Natural killer cell (primary cell): ENCODE results near the gene IL22. TPM values are rescaled to one million over a fixed set of nuclear protein-coding genes. Genes with fewer than 3 reads are reported as not detected.

ENCODE experiments used
- ATAC-seq, 3 donors: fragments of 150-1000 bp in 2 of 3; fragments of 200-7000 bp in 1 of 3; cut with Tn5 transposase; 1 replicate in 1 of 3; 2 replicates in 2 of 3; pipeline ENCODE4 v1.10.0; 2021; ENCODE audit warnings: mild to moderate bottlenecking in 2 of 3, moderate library complexity in 2 of 3
- DNase-seq, 2 donors: peaks; one replicate each; pipeline versions ENCODE4 v3.0.0 to v3.0.0-alpha.2; 2013 to 2021; ENCODE audit warnings: mixed read lengths in 1 of 2
- H3K27ac ChIP-seq: one replicate; pipeline ENCODE4 v1.5.1; 2013; ENCODE audit warnings: mild to moderate bottlenecking, low read length
- H3K27me3 ChIP-seq: one replicate; pipeline ENCODE4 v1.6.1; 2013; ENCODE audit warnings: low read length; ENCODE audit not compliant: control insufficient read depth, insufficient read depth
- H3K36me3 ChIP-seq: one replicate; pipeline ENCODE4 v1.6.1; 2013; ENCODE audit warnings: low read length; ENCODE audit not compliant: control insufficient read depth, insufficient read depth
- H3K4me1 ChIP-seq: one replicate; pipeline ENCODE4 v1.6.1; 2013; ENCODE audit warnings: low read length; ENCODE audit not compliant: control insufficient read depth, insufficient read depth
- H3K4me3 ChIP-seq: one replicate; pipeline ENCODE4 v1.5.1; 2013; ENCODE audit warnings: low read length
- H3K9me3 ChIP-seq: one replicate; pipeline ENCODE4 v1.6.1; 2013; ENCODE audit warnings: low read length; ENCODE audit not compliant: control insufficient read depth, insufficient read depth
- H3K27ac Mint-ChIP-seq, 2 donors: one replicate each; pipeline ENCODE4 v1.8.0; 2022; ENCODE audit warnings: mild to moderate bottlenecking in 2 of 2, mixed read lengths in 2 of 2, moderate library complexity in 1 of 2
- H3K27me3 Mint-ChIP-seq, 2 donors: one replicate each; pipeline ENCODE4 v1.8.0; 2022; ENCODE audit warnings: low read depth in 2 of 2, mixed read lengths in 2 of 2
- H3K36me3 Mint-ChIP-seq: one replicate; pipeline ENCODE4 v1.8.0; 2022; ENCODE audit warnings: mixed read lengths
- H3K4me1 Mint-ChIP-seq, 2 donors: one replicate each; pipeline ENCODE4 v1.8.0; 2022; ENCODE audit warnings: mixed read lengths in 2 of 2
- H3K4me3 Mint-ChIP-seq: one replicate; pipeline ENCODE4 v1.8.0; 2022; ENCODE audit warnings: mild to moderate bottlenecking, moderate library complexity, mixed read lengths
- H3K9me3 Mint-ChIP-seq, 2 donors: one replicate each; pipeline ENCODE4 v1.8.0; 2022; ENCODE audit warnings: mixed read lengths in 2 of 2
- CTCF ChIP-seq: fragments of 200-600 bp; IDR thresholded peaks from one replicate; pipeline ENCODE4 v1.8.0; 2022; ENCODE audit warnings: antibody characterized with exemption
- WGBS: methylation state at CpG from one replicate; pipeline ENCODE4 v1.1.7; 2013; ENCODE audit warnings: missing lambda C conversion rate; ENCODE audit not compliant: insufficient coverage; 5-methylcytosine and 5-hydroxymethylcytosine counted together
- intact Hi-C: fragments of 100-400 bp; cut with micrococcal nuclease; formaldehyde crosslinking; loops from one replicate; pipeline ENCODE4 v1.14.2; 2022
- total RNA-seq, 4 donors: library from RNA; stranded (reverse); fragments of 120-200 nt in 1 of 4; gene quantifications; one replicate each; pipeline versions ENCODE4 v1.2.3 to v1.2.4, GENCODE V29; 2013 to 2022

IL22 gene
- total RNA-seq, 3 donors from 2014 or later (not counting 1 experiment from before 2014, with no cell fraction given) = not detected

GRCh38 chr12:68240975-68241374, 12.4 kb downstream of the IL22 start:
- intact Hi-C loops = loop anchor here (5.0 kb wide), 1 partner anchor 91 kb away; the partner anchor contains the start of gene MDM1
- H3K27ac ChIP-seq = peak overlapping the region; percentile 74
- H3K9me3 ChIP-seq = no peaks in the 10 kb centered on the region
- WGBS = 4% methylated on average over 1 of the region's 1 CpG
- H3K36me3 Mint-ChIP-seq = no peaks in the 10 kb centered on the region
- H3K4me3 Mint-ChIP-seq = peak overlapping the region; percentile 72
- H3K4me1 ChIP-seq = peaks cover 24% of the 10 kb centered on the region
- H3K27ac Mint-ChIP-seq = peak overlapping the region; percentile 90 to 93
- no peaks in the 10 kb centered on the region for H3K9me3 Mint-ChIP-seq
- peaks cover 31 to 32% of the 10 kb centered on the region in 2 donors for H3K4me1 Mint-ChIP-seq
- no peak for TF ChIP-seq CTCF
- peak; percentile 95 to 98 (median 95) for ATAC-seq
- no peaks in the 10 kb centered on the region for H3K27me3 ChIP-seq
- H3K36me3 ChIP-seq = no peaks in the 10 kb centered on the region
- DNase-seq = peak; percentile 37 to 75
- no peaks in the 10 kb centered on the region for H3K27me3 Mint-ChIP-seq
- no peak overlapping the region for H3K4me3 ChIP-seq

- no peaks in the 10 kb centered on the region for H3K27me3 Mint-ChIP-seq
- Histone ChIP-seq H3K36me3 (no peaks in the 10 kb centered on the region), H3K4me3 (no peak overlapping the region), H3K27me3 (no peaks in the 10 kb centered on the region), H3K27ac (peak overlapping the region; percentile 74), H3K9me3 (no peaks in the 10 kb centered on the region), H3K4me1 (peaks cover 25% of the 10 kb centered on the region)
- DNase-seq = no peak
- peaks cover 36 to 37% of the 10 kb centered on the region in 2 donors for H3K4me1 Mint-ChIP-seq
- no peaks in the 10 kb centered on the region for H3K36me3 Mint-ChIP-seq
- H3K9me3 Mint-ChIP-seq = no peaks in the 10 kb centered on the region
- intact Hi-C loops = loop anchor here (5.0 kb wide), 1 partner anchor 92 kb away; the partner anchor contains the start of gene MDM1
- WGBS = 88% methylated on average over 1 of the region's 1 CpG
- H3K4me3 Mint-ChIP-seq = peak overlapping the region; percentile 49
- ATAC-seq = no peak
- TF ChIP-seq CTCF = no peak
- peak overlapping the region; percentile 90 to 93 for H3K27ac Mint-ChIP-seq
Measured at GRCh38 chr12:68240079-68240478, 13.3 kb downstream of the IL22 start.

GRCh38 chr12:68239309-68239982, 14.0 kb downstream of the IL22 start:
- WGBS = 98% methylated on average over 6 of the region's 6 CpGs
- DNase-seq = no peak
- Histone ChIP-seq H3K27me3 (no peaks in the 10 kb centered on the region), H3K27ac (no peak overlapping the region), H3K36me3 (no peaks in the 10 kb centered on the region), H3K9me3 (no peaks in the 10 kb centered on the region), H3K4me3 (no peak overlapping the region), H3K4me1 (peaks cover 25% of the 10 kb centered on the region)
- intact Hi-C loops = no loop called here
- ATAC-seq = no peak
- peak overlapping the region; percentile 49 for H3K4me3 Mint-ChIP-seq
- H3K36me3 Mint-ChIP-seq = no peaks in the 10 kb centered on the region
- no peak for TF ChIP-seq CTCF
- no peaks in the 10 kb centered on the region for H3K9me3 Mint-ChIP-seq
- peak overlapping the region in 1 of 2 donors; percentile 90 for H3K27ac Mint-ChIP-seq
- no peaks in the 10 kb centered on the region for H3K27me3 Mint-ChIP-seq
- peaks cover 36 to 37% of the 10 kb centered on the region in 2 donors for H3K4me1 Mint-ChIP-seq
